Measurements from ENCODE around the gene FMR1NB. TPM values are rescaled to one million over a fixed set of nuclear protein-coding genes. Genes with fewer than 3 reads are reported as not detected.

Gene FMR1NB
- total RNA-seq, 1 experiment from 2014 or later, result not detected

DNA sequence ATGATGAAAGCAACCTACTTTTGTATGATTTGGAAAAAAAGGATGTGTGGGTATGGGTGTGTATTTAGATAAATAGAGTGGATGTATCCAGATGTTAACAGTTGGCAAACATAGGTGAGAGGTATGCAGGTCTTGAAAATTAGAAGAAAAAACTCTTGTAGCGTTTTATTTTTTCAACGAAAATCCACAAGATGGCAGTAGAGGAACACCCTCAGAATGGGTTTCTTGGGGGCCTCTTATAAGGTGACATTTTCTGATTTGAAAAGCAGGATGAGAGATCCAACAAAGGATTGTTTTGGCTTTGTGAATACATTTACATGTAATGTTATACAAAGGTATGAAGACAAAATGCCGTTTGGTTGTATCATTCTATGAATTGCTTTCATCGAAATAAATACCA, 68.3 kb downstream of the FMR1NB start:
- CTCF ChIA-PET, result no interaction called here
- intact Hi-C loops (cut with micrococcal nuclease; ENCODE audit: unreplicated experiment), result loop anchor here (1.0 to 2.0 kb wide), 2 partner anchors 1237 to 1422 kb away; no protein-coding TSS in a partner anchor
- no peaks in the 10 kb centered on the region for H3K36me3 ChIP-seq (ENCODE audit: insufficient read depth, low read length, poor library complexity, severe bottlenecking)
- no peak overlapping the region for H3K27ac ChIP-seq (ENCODE audit: low read depth, low read length, poor library complexity, severe bottlenecking)
- DNase-seq (ENCODE audit: low spot score), result peak; percentile 60
- TF ChIP-seq, protein P1, sequence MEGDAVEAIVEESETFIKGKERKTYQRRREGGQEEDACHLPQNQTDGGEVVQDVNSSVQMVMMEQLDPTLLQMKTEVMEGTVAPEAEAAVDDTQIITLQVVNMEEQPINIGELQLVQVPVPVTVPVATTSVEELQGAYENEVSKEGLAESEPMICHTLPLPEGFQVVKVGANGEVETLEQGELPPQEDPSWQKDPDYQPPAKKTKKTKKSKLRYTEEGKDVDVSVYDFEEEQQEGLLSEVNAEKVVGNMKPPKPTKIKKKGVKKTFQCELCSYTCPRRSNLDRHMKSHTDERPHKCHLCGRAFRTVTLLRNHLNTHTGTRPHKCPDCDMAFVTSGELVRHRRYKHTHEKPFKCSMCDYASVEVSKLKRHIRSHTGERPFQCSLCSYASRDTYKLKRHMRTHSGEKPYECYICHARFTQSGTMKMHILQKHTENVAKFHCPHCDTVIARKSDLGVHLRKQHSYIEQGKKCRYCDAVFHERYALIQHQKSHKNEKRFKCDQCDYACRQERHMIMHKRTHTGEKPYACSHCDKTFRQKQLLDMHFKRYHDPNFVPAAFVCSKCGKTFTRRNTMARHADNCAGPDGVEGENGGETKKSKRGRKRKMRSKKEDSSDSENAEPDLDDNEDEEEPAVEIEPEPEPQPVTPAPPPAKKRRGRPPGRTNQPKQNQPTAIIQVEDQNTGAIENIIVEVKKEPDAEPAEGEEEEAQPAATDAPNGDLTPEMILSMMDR (conservative IDR thresholded peaks at IDR 0.05; ENCODE audit: low read depth, low read length), result peak; percentile 66
- no peak for TF ChIP-seq EZH2 (IDR thresholded peaks at IDR 0.05; ENCODE audit: borderline replicate concordance, low read depth, low read length, poor library complexity, severe bottlenecking)
- no peaks in the 10 kb centered on the region for H3K4me1 ChIP-seq (ENCODE audit: insufficient read depth, low read length, poor library complexity, severe bottlenecking)
- H3K27me3 ChIP-seq (replicated peaks; ENCODE audit: insufficient read depth, low read depth, low read length, poor library complexity), result no peaks in the 10 kb centered on the region
- POLR2A ChIA-PET (ENCODE audit: low non-redundant PET), result no interaction called here
- no peaks in the 10 kb centered on the region for H3K9me3 ChIP-seq (ENCODE audit: low read depth, low read length, poor library complexity, severe bottlenecking)
- H3K4me3 ChIP-seq (ENCODE audit: low read depth, low read length, poor library complexity, severe bottlenecking), result no peak overlapping the region
- no TSS peak for BruUV-seq (replicated peaks)

DNA sequence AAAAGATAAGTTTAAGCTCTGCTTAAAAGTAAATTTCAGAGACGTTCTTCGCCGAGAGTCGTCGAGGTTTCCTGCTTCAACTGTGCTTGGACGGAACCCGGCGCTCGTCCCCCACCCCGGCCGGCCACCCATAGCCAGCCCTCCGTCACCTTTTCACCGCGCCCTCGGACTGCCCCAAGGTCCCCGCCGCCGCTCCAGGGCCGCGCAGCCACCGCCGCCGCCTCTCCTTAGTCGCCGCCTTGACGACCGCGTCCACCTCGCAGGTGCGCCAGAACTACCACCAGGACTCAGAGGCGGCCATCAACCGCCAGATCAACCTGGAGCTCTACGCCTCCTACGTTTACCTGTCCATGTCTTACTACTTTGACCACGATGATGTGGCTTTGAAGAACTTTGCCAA, 70.8 kb downstream of the FMR1NB start:
- CTCF ChIA-PET, result no interaction called here
- DNase-seq (ENCODE audit: low spot score), result no peak
- no peaks in the 10 kb centered on the region for H3K4me1 ChIP-seq (ENCODE audit: insufficient read depth, low read length, poor library complexity, severe bottlenecking)
- H3K27me3 ChIP-seq (replicated peaks; ENCODE audit: insufficient read depth, low read depth, low read length, poor library complexity), result no peaks in the 10 kb centered on the region
- POLR2A ChIA-PET (ENCODE audit: low non-redundant PET), result no interaction called here
- no peaks in the 10 kb centered on the region for H3K36me3 ChIP-seq (ENCODE audit: insufficient read depth, low read length, poor library complexity, severe bottlenecking)
- H3K27ac ChIP-seq (ENCODE audit: low read depth, low read length, poor library complexity, severe bottlenecking), result no peak overlapping the region
- H3K9me3 ChIP-seq (ENCODE audit: low read depth, low read length, poor library complexity, severe bottlenecking), result no peaks in the 10 kb centered on the region
- intact Hi-C loops (cut with micrococcal nuclease; ENCODE audit: unreplicated experiment), result no loop called here
- H3K4me3 ChIP-seq (ENCODE audit: low read depth, low read length, poor library complexity, severe bottlenecking), result no peak overlapping the region
- BruUV-seq (replicated peaks), result no TSS peak
- TF ChIP-seq, protein P1 (conservative IDR thresholded peaks at IDR 0.05; ENCODE audit: low read depth, low read length), result no peak
- TF ChIP-seq EZH2 (IDR thresholded peaks at IDR 0.05; ENCODE audit: borderline replicate concordance, low read depth, low read length, poor library complexity, severe bottlenecking), result no peak

DNA sequence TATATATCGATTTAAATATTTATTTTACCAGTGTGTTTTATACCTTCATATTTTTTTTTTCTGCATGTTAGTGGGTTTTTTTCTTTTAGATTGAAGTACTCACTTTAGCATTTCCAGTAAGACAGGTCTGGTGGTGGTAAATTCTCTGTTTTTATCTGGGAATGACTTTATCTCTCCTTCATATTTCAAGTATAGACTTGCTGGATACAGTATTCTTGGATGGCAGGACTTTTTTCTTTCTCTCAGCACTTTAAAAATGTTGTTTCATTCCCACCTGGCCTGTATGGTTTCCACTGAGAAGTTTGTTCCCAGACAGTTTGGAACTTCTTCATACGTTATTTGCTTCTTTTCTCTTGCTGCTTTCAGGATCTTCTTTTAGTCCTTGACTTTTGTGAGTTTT, 86.1 kb downstream of the FMR1NB start:
- CTCF ChIA-PET, result no interaction called here
- BruUV-seq (replicated peaks), result no TSS peak
- POLR2A ChIA-PET (ENCODE audit: low non-redundant PET), result no interaction called here
- intact Hi-C loops (cut with micrococcal nuclease; ENCODE audit: unreplicated experiment), result no loop called here
- Histone ChIP-seq H3K36me3 (ENCODE audit: insufficient read depth, low read length, poor library complexity, severe bottlenecking) (no peaks in the 10 kb centered on the region), H3K4me3 (ENCODE audit: low read depth, low read length, poor library complexity, severe bottlenecking) (no peak overlapping the region), H3K9me3 (ENCODE audit: low read depth, low read length, poor library complexity, severe bottlenecking) (no peaks in the 10 kb centered on the region), H3K27me3 (replicated peaks; ENCODE audit: insufficient read depth, low read depth, low read length, poor library complexity) (no peaks in the 10 kb centered on the region), H3K27ac (ENCODE audit: low read depth, low read length, poor library complexity, severe bottlenecking) (no peak overlapping the region), H3K4me1 (ENCODE audit: insufficient read depth, low read length, poor library complexity, severe bottlenecking) (no peaks in the 10 kb centered on the region)
- no peak for TF ChIP-seq EZH2 (IDR thresholded peaks at IDR 0.05; ENCODE audit: borderline replicate concordance, low read depth, low read length, poor library complexity, severe bottlenecking)
- TF ChIP-seq, protein P1 (conservative IDR thresholded peaks at IDR 0.05; ENCODE audit: low read depth, low read length), result no peak
- no peak for DNase-seq (ENCODE audit: low spot score)

Data from A673 (cell line).